ENCODE measurements around the gene PDE4D.

The PDE4D gene

GRCh38 chr5:59325070-59325469 is 568.5 kb downstream of the PDE4D start:
- Histone ChIP-seq H3K4me3 (ENCODE audit: insufficient read length, low read depth) (no peak overlapping the region), H3K4me1 (ENCODE audit: insufficient read depth, insufficient read length) (no peaks in the 10 kb centered on the region), H3K9me3 (ENCODE audit: insufficient read depth, low read length) (no peaks in the 10 kb centered on the region), H3K27me3 (ENCODE audit: insufficient read depth, insufficient read length) (no peaks in the 10 kb centered on the region), H3K9ac (ENCODE audit: insufficient read length, low read depth) (no peak overlapping the region), H3K36me3 (ENCODE audit: insufficient read depth, insufficient read length, low read length) (no peaks in the 10 kb centered on the region)
- no peak for DNase-seq (ENCODE audit: low read depth, low spot score)
- TF ChIP-seq YY1 (IDR thresholded peaks at IDR 0.05; ENCODE audit: insufficient read depth, insufficient read length): no peak
- TF ChIP-seq ZNF274 (IDR thresholded peaks at IDR 0.05; ENCODE audit: low read depth, low read length): no peak
- no peak for TF ChIP-seq SUZ12 (IDR thresholded peaks at IDR 0.05; ENCODE audit: extremely low read depth, insufficient read depth, insufficient read length)

DNA sequence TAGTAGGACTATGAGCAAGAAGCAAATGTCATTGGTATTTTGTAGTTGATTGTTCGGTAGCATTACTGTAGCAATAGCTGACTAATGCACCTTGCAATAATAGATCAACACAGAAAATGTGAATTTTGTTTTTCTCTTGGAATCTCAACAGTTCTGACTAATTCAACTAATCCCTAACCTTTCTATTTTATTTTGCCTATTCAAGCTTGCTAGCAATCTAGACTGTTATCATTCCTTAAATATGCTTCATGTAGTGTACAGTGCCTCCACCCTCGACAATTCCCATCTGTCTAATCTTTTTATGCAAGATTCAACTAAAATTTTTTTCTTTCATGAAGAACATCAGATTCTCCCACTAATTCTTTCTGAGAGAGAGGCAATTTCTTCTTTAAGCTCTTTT is 570.6 kb downstream of the PDE4D start:
- no peak for DNase-seq (ENCODE audit: low read depth, low spot score)
- Histone ChIP-seq H3K27me3 (ENCODE audit: insufficient read depth, insufficient read length) (no peaks in the 10 kb centered on the region), H3K4me3 (ENCODE audit: insufficient read length, low read depth) (no peak overlapping the region), H3K36me3 (ENCODE audit: insufficient read depth, insufficient read length, low read length) (no peaks in the 10 kb centered on the region), H3K4me1 (ENCODE audit: insufficient read depth, insufficient read length) (no peaks in the 10 kb centered on the region), H3K9me3 (ENCODE audit: insufficient read depth, low read length) (no peaks in the 10 kb centered on the region), H3K9ac (ENCODE audit: insufficient read length, low read depth) (no peak overlapping the region)
- TF ChIP-seq SUZ12 (IDR thresholded peaks at IDR 0.05; ENCODE audit: extremely low read depth, insufficient read depth, insufficient read length) (no peak), ZNF274 (IDR thresholded peaks at IDR 0.05; ENCODE audit: low read depth, low read length) (no peak), YY1 (IDR thresholded peaks at IDR 0.05; ENCODE audit: insufficient read depth, insufficient read length) (no peak)

DNA sequence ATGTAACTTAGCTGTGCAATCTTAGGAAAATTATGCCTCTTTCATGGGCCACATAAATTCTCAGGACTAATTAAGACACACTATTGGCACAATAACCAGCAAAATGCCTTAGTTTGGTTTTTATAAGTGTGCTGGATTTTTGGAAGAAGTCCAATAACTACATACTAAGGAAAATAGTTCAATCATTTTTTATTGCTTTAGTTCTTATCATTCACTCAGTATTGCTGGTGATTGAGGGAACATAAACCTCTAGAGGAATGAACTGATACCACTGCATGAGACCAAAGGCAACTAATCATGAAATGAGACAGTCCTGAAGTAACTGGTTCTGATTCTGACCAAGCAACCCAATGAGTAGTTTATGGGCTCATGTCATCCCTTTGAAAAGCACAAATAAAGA is 571.5 kb downstream of the PDE4D start:
- no peaks in the 10 kb centered on the region for H3K9me3 ChIP-seq (ENCODE audit: insufficient read depth, low read length)
- no peaks in the 10 kb centered on the region for H3K27me3 ChIP-seq (ENCODE audit: insufficient read depth, insufficient read length)
- peaks cover 1% of the 10 kb centered on the region for H3K4me1 ChIP-seq (ENCODE audit: insufficient read depth, insufficient read length)
- H3K4me3 ChIP-seq (ENCODE audit: insufficient read length, low read depth): no peak overlapping the region
- no peak for TF ChIP-seq YY1 (IDR thresholded peaks at IDR 0.05; ENCODE audit: insufficient read depth, insufficient read length)
- no peak for TF ChIP-seq SUZ12 (IDR thresholded peaks at IDR 0.05; ENCODE audit: extremely low read depth, insufficient read depth, insufficient read length)
- TF ChIP-seq ZNF274 (IDR thresholded peaks at IDR 0.05; ENCODE audit: low read depth, low read length): no peak
- no peak overlapping the region for H3K9ac ChIP-seq (ENCODE audit: insufficient read length, low read depth)
- DNase-seq (ENCODE audit: low read depth, low spot score): no peak
- no peaks in the 10 kb centered on the region for H3K36me3 ChIP-seq (ENCODE audit: insufficient read depth, insufficient read length, low read length)

GRCh38 chr5:59321642-59322041 is 571.9 kb downstream of the PDE4D start:
- Histone ChIP-seq H3K9ac (ENCODE audit: insufficient read length, low read depth) (no peak overlapping the region), H3K4me1 (ENCODE audit: insufficient read depth, insufficient read length) (peaks cover 3% of the 10 kb centered on the region), H3K27me3 (ENCODE audit: insufficient read depth, insufficient read length) (no peaks in the 10 kb centered on the region), H3K36me3 (ENCODE audit: insufficient read depth, insufficient read length, low read length) (no peaks in the 10 kb centered on the region), H3K4me3 (ENCODE audit: insufficient read length, low read depth) (no peak overlapping the region), H3K9me3 (ENCODE audit: insufficient read depth, low read length) (no peaks in the 10 kb centered on the region)
- no peak for DNase-seq (ENCODE audit: low read depth, low spot score)
- TF ChIP-seq SUZ12 (IDR thresholded peaks at IDR 0.05; ENCODE audit: extremely low read depth, insufficient read depth, insufficient read length) (no peak), YY1 (IDR thresholded peaks at IDR 0.05; ENCODE audit: insufficient read depth, insufficient read length) (no peak), ZNF274 (IDR thresholded peaks at IDR 0.05; ENCODE audit: low read depth, low read length) (no peak)

- Histone ChIP-seq H3K9ac (ENCODE audit: insufficient read length, low read depth) (no peak overlapping the region), H3K27me3 (ENCODE audit: insufficient read depth, insufficient read length) (no peaks in the 10 kb centered on the region), H3K36me3 (ENCODE audit: insufficient read depth, insufficient read length, low read length) (no peaks in the 10 kb centered on the region), H3K9me3 (ENCODE audit: insufficient read depth, low read length) (0 out of 2 replicates have a peak, but pooled peaks cover 2% of the 10 kb centered on the region), H3K4me3 (ENCODE audit: insufficient read length, low read depth) (no peak overlapping the region), H3K4me1 (ENCODE audit: insufficient read depth, insufficient read length) (peaks cover 3% of the 10 kb centered on the region)
- no peak for DNase-seq (ENCODE audit: low read depth, low spot score)
- TF ChIP-seq SUZ12 (IDR thresholded peaks at IDR 0.05; ENCODE audit: extremely low read depth, insufficient read depth, insufficient read length): no peak
- no peak for TF ChIP-seq YY1 (IDR thresholded peaks at IDR 0.05; ENCODE audit: insufficient read depth, insufficient read length)
- TF ChIP-seq ZNF274 (IDR thresholded peaks at IDR 0.05; ENCODE audit: low read depth, low read length): no peak
Observed at GRCh38 chr5:59320420-59320819, 573.1 kb downstream of the PDE4D start.

GRCh38 chr5:59319250-59319649 is 574.3 kb downstream of the PDE4D start:
- H3K4me1 ChIP-seq (ENCODE audit: insufficient read depth, insufficient read length): peaks cover 3% of the 10 kb centered on the region
- TF ChIP-seq SUZ12 (IDR thresholded peaks at IDR 0.05; ENCODE audit: extremely low read depth, insufficient read depth, insufficient read length) (no peak), ZNF274 (IDR thresholded peaks at IDR 0.05; ENCODE audit: low read depth, low read length) (no peak), YY1 (IDR thresholded peaks at IDR 0.05; ENCODE audit: insufficient read depth, insufficient read length) (no peak)
- DNase-seq (ENCODE audit: low read depth, low spot score): no peak
- H3K9me3 ChIP-seq (ENCODE audit: insufficient read depth, low read length): 0 out of 2 replicates have a peak, but pooled peaks cover 4% of the 10 kb centered on the region
- no peaks in the 10 kb centered on the region for H3K36me3 ChIP-seq (ENCODE audit: insufficient read depth, insufficient read length, low read length)
- H3K9ac ChIP-seq (ENCODE audit: insufficient read length, low read depth): no peak overlapping the region
- no peak overlapping the region for H3K4me3 ChIP-seq (ENCODE audit: insufficient read length, low read depth)
- no peaks in the 10 kb centered on the region for H3K27me3 ChIP-seq (ENCODE audit: insufficient read depth, insufficient read length)

- no peak for DNase-seq (ENCODE audit: low read depth, low spot score)
- H3K9me3 ChIP-seq (ENCODE audit: insufficient read depth, low read length): 0 out of 2 replicates have a peak, but pooled peaks cover 4% of the 10 kb centered on the region
- TF ChIP-seq ZNF274 (IDR thresholded peaks at IDR 0.05; ENCODE audit: low read depth, low read length): no peak
- no peak for TF ChIP-seq SUZ12 (IDR thresholded peaks at IDR 0.05; ENCODE audit: extremely low read depth, insufficient read depth, insufficient read length)
- TF ChIP-seq YY1 (IDR thresholded peaks at IDR 0.05; ENCODE audit: insufficient read depth, insufficient read length): no peak
- H3K36me3 ChIP-seq (ENCODE audit: insufficient read depth, insufficient read length, low read length): no peaks in the 10 kb centered on the region
- no peak overlapping the region for H3K4me3 ChIP-seq (ENCODE audit: insufficient read length, low read depth)
- H3K4me1 ChIP-seq (ENCODE audit: insufficient read depth, insufficient read length): peaks cover 3% of the 10 kb centered on the region
- H3K9ac ChIP-seq (ENCODE audit: insufficient read length, low read depth): no peak overlapping the region
- no peaks in the 10 kb centered on the region for H3K27me3 ChIP-seq (ENCODE audit: insufficient read depth, insufficient read length)
Observed at GRCh38 chr5:59317774-59318205, 575.7 kb downstream of the PDE4D start.

All from NT2/D1 (cell line).